ENCODE data around the gene COBLL1. TPM values are rescaled to one million over a fixed set of nuclear protein-coding genes. Genes with fewer than 3 reads are reported as not detected.

The COBLL1 gene
- total RNA-seq, 1 donor from 2014 or later = 18.6 TPM

- H3K4me2 ChIP-seq (ENCODE audit: low read length) = no peak overlapping the region
- H4K20me1 ChIP-seq (ENCODE audit: insufficient read depth, low read length) = no peaks in the 10 kb centered on the region
- H2AFZ ChIP-seq (ENCODE audit: low read depth, low read length) = no peak overlapping the region
- H3K27ac ChIP-seq (ENCODE audit: low read depth, low read length) = no peak overlapping the region
- peaks cover 2% of the 10 kb centered on the region for H3K36me3 Mint-ChIP-seq (ENCODE audit: low read depth, unreplicated experiment)
- TF ChIP-seq CTCF (IDR thresholded peaks at IDR 0.05; ENCODE audit: insufficient read depth, low read depth, low read length) = no peak
- no peak for TF ChIP-seq EZH2 (IDR thresholded peaks at IDR 0.05; ENCODE audit: insufficient read depth, low read length)
- no peaks in the 10 kb centered on the region for H3K27me3 Mint-ChIP-seq (ENCODE audit: low read depth, unreplicated experiment)
- no peak overlapping the region for H3K4me3 ChIP-seq (ENCODE audit: insufficient read depth, low read depth, low read length)
- H3K9ac ChIP-seq (ENCODE audit: low read length) = no peak overlapping the region
- H3K9me3 ChIP-seq (ENCODE audit: insufficient read depth, low read depth, low read length) = no peaks in the 10 kb centered on the region
- no peaks in the 10 kb centered on the region for H3K27me3 ChIP-seq (ENCODE audit: insufficient read depth, low read length)
- no peaks in the 10 kb centered on the region for H3K79me2 ChIP-seq (ENCODE audit: insufficient read depth, low read length)
- no peak overlapping the region for H3K27ac Mint-ChIP-seq (ENCODE audit: unreplicated experiment)
- FAIRE-seq (no peak), DNase-seq (ENCODE audit: low read depth) (peak; percentile 29)
- peaks cover 3% of the 10 kb centered on the region for H3K9me3 Mint-ChIP-seq (ENCODE audit: unreplicated experiment)
- H3K36me3 ChIP-seq (ENCODE audit: insufficient read depth, low read length) = no peaks in the 10 kb centered on the region
- H3K4me1 Mint-ChIP-seq (ENCODE audit: low read depth, unreplicated experiment) = peaks cover 5% of the 10 kb centered on the region
- peaks cover 6% of the 10 kb centered on the region for H3K4me1 ChIP-seq (ENCODE audit: insufficient read depth, low read length)
- H3K4me3 Mint-ChIP-seq (ENCODE audit: unreplicated experiment) = no peak overlapping the region
Measured at GRCh38 chr2:164662066-164662465, 179.6 kb downstream of the COBLL1 start.

- DNase-seq (ENCODE audit: low read depth) (peak; percentile 65), FAIRE-seq (no peak)
- TF ChIP-seq CTCF (IDR thresholded peaks at IDR 0.05; ENCODE audit: insufficient read depth, low read depth, low read length) (no peak), EZH2 (IDR thresholded peaks at IDR 0.05; ENCODE audit: insufficient read depth, low read length) (no peak)
Measured at GRCh38 chr2:164661349-164661748, 180.3 kb downstream of the COBLL1 start.

GRCh38 chr2:164657129-164657528 lies 184.5 kb downstream of the COBLL1 start:
- H3K4me3 Mint-ChIP-seq (ENCODE audit: unreplicated experiment) = no peak overlapping the region
- Histone ChIP-seq H3K4me3 (ENCODE audit: insufficient read depth, low read depth, low read length) (no peak overlapping the region), H3K27me3 (ENCODE audit: insufficient read depth, low read length) (no peaks in the 10 kb centered on the region), H3K9ac (ENCODE audit: low read length) (no peak overlapping the region), H3K9me3 (ENCODE audit: insufficient read depth, low read depth, low read length) (no peaks in the 10 kb centered on the region), H3K79me2 (ENCODE audit: insufficient read depth, low read length) (no peaks in the 10 kb centered on the region), H3K36me3 (ENCODE audit: insufficient read depth, low read length) (no peaks in the 10 kb centered on the region), H3K27ac (ENCODE audit: low read depth, low read length) (peak overlapping the region; percentile 58), H3K4me1 (ENCODE audit: insufficient read depth, low read length) (peaks cover 15% of the 10 kb centered on the region), H3K4me2 (ENCODE audit: low read length) (peak overlapping the region; percentile 20), H4K20me1 (ENCODE audit: insufficient read depth, low read length) (no peaks in the 10 kb centered on the region), H2AFZ (ENCODE audit: low read depth, low read length) (no peak overlapping the region)
- FAIRE-seq (peak; percentile 93), DNase-seq (ENCODE audit: low read depth) (peak; percentile 99)
- H3K4me1 Mint-ChIP-seq (ENCODE audit: low read depth, unreplicated experiment) = peaks cover 20% of the 10 kb centered on the region
- H3K9me3 Mint-ChIP-seq (ENCODE audit: unreplicated experiment) = no peaks in the 10 kb centered on the region
- TF ChIP-seq EZH2 (IDR thresholded peaks at IDR 0.05; ENCODE audit: insufficient read depth, low read length) = no peak
- no peak for TF ChIP-seq CTCF (IDR thresholded peaks at IDR 0.05; ENCODE audit: insufficient read depth, low read depth, low read length)
- peak overlapping the region; percentile 55 for H3K27ac Mint-ChIP-seq (ENCODE audit: unreplicated experiment)
- peaks cover 2% of the 10 kb centered on the region for H3K36me3 Mint-ChIP-seq (ENCODE audit: low read depth, unreplicated experiment)
- H3K27me3 Mint-ChIP-seq (ENCODE audit: low read depth, unreplicated experiment) = no peaks in the 10 kb centered on the region

More at GRCh38 chr2:164661349-164661748, 180.3 kb downstream of the COBLL1 start:
- H3K4me2 ChIP-seq (ENCODE audit: low read length) = no peak overlapping the region
- H3K9ac ChIP-seq (ENCODE audit: low read length) = no peak overlapping the region
- no peaks in the 10 kb centered on the region for H4K20me1 ChIP-seq (ENCODE audit: insufficient read depth, low read length)
- H2AFZ ChIP-seq (ENCODE audit: low read depth, low read length) = no peak overlapping the region
- no peak overlapping the region for H3K4me3 Mint-ChIP-seq (ENCODE audit: unreplicated experiment)
- peaks cover 12% of the 10 kb centered on the region for H3K4me1 ChIP-seq (ENCODE audit: insufficient read depth, low read length)
- H3K36me3 ChIP-seq (ENCODE audit: insufficient read depth, low read length) = no peaks in the 10 kb centered on the region
- no peaks in the 10 kb centered on the region for H3K79me2 ChIP-seq (ENCODE audit: insufficient read depth, low read length)
- H3K4me3 ChIP-seq (ENCODE audit: insufficient read depth, low read depth, low read length) = no peak overlapping the region
- no peaks in the 10 kb centered on the region for H3K9me3 Mint-ChIP-seq (ENCODE audit: unreplicated experiment)
- H3K27me3 Mint-ChIP-seq (ENCODE audit: low read depth, unreplicated experiment) = no peaks in the 10 kb centered on the region
- no peaks in the 10 kb centered on the region for H3K27me3 ChIP-seq (ENCODE audit: insufficient read depth, low read length)
- no peak overlapping the region for H3K27ac ChIP-seq (ENCODE audit: low read depth, low read length)
- H3K27ac Mint-ChIP-seq (ENCODE audit: unreplicated experiment) = no peak overlapping the region
- H3K36me3 Mint-ChIP-seq (ENCODE audit: low read depth, unreplicated experiment) = peaks cover 2% of the 10 kb centered on the region
- H3K9me3 ChIP-seq (ENCODE audit: insufficient read depth, low read depth, low read length) = no peaks in the 10 kb centered on the region
- H3K4me1 Mint-ChIP-seq (ENCODE audit: low read depth, unreplicated experiment) = peaks cover 11% of the 10 kb centered on the region
